Trophoblast cell (in vitro differentiated cells and primary cell): ENCODE results near the gene VSX2.

Experiments
- DNase-seq, 2 donors: peaks; one replicate each; pipeline ENCODE4 v3.0.0-alpha.2; 2016
- H2AFZ ChIP-seq: 2 replicates; pipeline ENCODE4 v1.6.1; 2013; ENCODE audit warnings: low read length, moderate library complexity, mild to moderate bottlenecking; ENCODE audit not compliant: insufficient read depth, poor library complexity
- H2AK5ac ChIP-seq: 2 replicates; pipeline ENCODE4 v1.6.1; 2013; ENCODE audit warnings: mild to moderate bottlenecking, low read length
- H2BK120ac ChIP-seq: 2 replicates; pipeline ENCODE4 v1.6.1; 2013; ENCODE audit warnings: low read length, mild to moderate bottlenecking, moderate library complexity; ENCODE audit not compliant: insufficient read depth, poor library complexity
- H2BK12ac ChIP-seq: 2 replicates; pipeline ENCODE4 v1.6.1; 2013; ENCODE audit warnings: mild to moderate bottlenecking, low read length, moderate library complexity
- H2BK5ac ChIP-seq: 2 replicates; pipeline ENCODE4 v1.6.1; 2013; ENCODE audit warnings: low read length, low read depth, moderate library complexity, mild to moderate bottlenecking; ENCODE audit not compliant: poor library complexity
- H3K14ac ChIP-seq: 2 replicates; pipeline ENCODE4 v1.6.1; 2013; ENCODE audit warnings: mild to moderate bottlenecking, low read length
- H3K18ac ChIP-seq: 2 replicates; pipeline ENCODE4 v1.6.1; 2013; ENCODE audit warnings: mild to moderate bottlenecking, low read length
- H3K23ac ChIP-seq: 2 replicates; pipeline ENCODE4 v1.6.1; 2013; ENCODE audit warnings: low read length
- H3K27ac ChIP-seq: 2 replicates; pipeline ENCODE4 v1.5.1; 2013; ENCODE audit warnings: low read depth, mild to moderate bottlenecking, inconsistent platforms, low read length, moderate library complexity
- H3K27me3 ChIP-seq: 2 replicates; pipeline ENCODE4 v1.6.1; 2013; ENCODE audit warnings: inconsistent platforms, mild to moderate bottlenecking, low read length, moderate library complexity; ENCODE audit not compliant: insufficient read depth
- H3K36me3 ChIP-seq, 2 experiments: 1 replicate in 1 of 2; 2 replicates in 1 of 2; pipeline ENCODE4 v1.6.1; 2013; ENCODE audit warnings: low read length in 2 of 2, mild to moderate bottlenecking in 2 of 2, moderate library complexity in 1 of 2; ENCODE audit not compliant: insufficient read depth in 2 of 2, control insufficient read depth in 1 of 2
- H3K4ac ChIP-seq: 2 replicates; pipeline ENCODE4 v1.6.1; 2013; ENCODE audit warnings: low read depth, mild to moderate bottlenecking, low read length, moderate library complexity
- H3K4me1 ChIP-seq, 2 experiments: 1 replicate in 1 of 2; 2 replicates in 1 of 2; pipeline ENCODE4 v1.6.1; 2013; ENCODE audit warnings: low read length in 2 of 2, mild to moderate bottlenecking in 2 of 2, moderate library complexity in 1 of 2; ENCODE audit not compliant: insufficient read depth in 2 of 2, control insufficient read depth in 1 of 2
- H3K4me2 ChIP-seq: 2 replicates; pipeline ENCODE4 v1.6.1; 2013; ENCODE audit warnings: inconsistent platforms, mild to moderate bottlenecking, low read length, moderate library complexity
- H3K4me3 ChIP-seq: 2 replicates; pipeline ENCODE4 v1.5.1; 2013; ENCODE audit warnings: mild to moderate bottlenecking, low read depth, low read length, inconsistent platforms
- H3K79me1 ChIP-seq: one replicate; pipeline ENCODE4 v1.6.1; 2013; ENCODE audit warnings: low read length
- H3K79me2 ChIP-seq: 2 replicates; pipeline ENCODE4 v1.6.1; 2013; ENCODE audit warnings: low read length, mild to moderate bottlenecking; ENCODE audit not compliant: control insufficient read depth, insufficient read depth, poor library complexity
- H3K9ac ChIP-seq: 2 replicates; pipeline ENCODE4 v1.6.1; 2013; ENCODE audit warnings: mild to moderate bottlenecking, low read length
- H3K9me3 ChIP-seq: 2 replicates; pipeline ENCODE4 v1.6.1; 2013; ENCODE audit warnings: low read depth, mild to moderate bottlenecking, control low read depth, inconsistent platforms, low read length; ENCODE audit not compliant: insufficient read depth
- H4K12ac ChIP-seq: 2 replicates; pipeline ENCODE4 v1.6.1; 2013; ENCODE audit warnings: low read depth, mild to moderate bottlenecking, low read length, moderate library complexity
- H4K8ac ChIP-seq: 2 replicates; pipeline ENCODE4 v1.6.1; 2013; ENCODE audit warnings: low read depth, mild to moderate bottlenecking, low read length, moderate library complexity
- H4K91ac ChIP-seq: one replicate; pipeline ENCODE4 v1.6.1; 2013; ENCODE audit warnings: low read depth, mild to moderate bottlenecking, low read length, moderate library complexity
- WGBS: extraction: QIAGEN DNeasy Blood & Tissue Kit; methylation state at CpG from one replicate; pipeline ENCODE4 v1.1.7; 2013; ENCODE audit warnings: missing lambda C conversion rate; ENCODE audit not compliant: insufficient read length, insufficient coverage; ENCODE audit errors: extremely low coverage; 5-methylcytosine and 5-hydroxymethylcytosine counted together

Gene VSX2

GRCh38 chr14:74296037-74296467 lies 56.8 kb downstream of the VSX2 start:
- peaks cover 45 to 58% of the 10 kb centered on the region in 2 experiments for H3K36me3 ChIP-seq
- H2BK5ac ChIP-seq, result no peak overlapping the region
- no peak overlapping the region for H3K27ac ChIP-seq
- no peak overlapping the region for H2AK5ac ChIP-seq
- no peak overlapping the region for H4K12ac ChIP-seq
- H3K4me2 ChIP-seq, result no peak overlapping the region
- no peaks in the 10 kb centered on the region for H3K79me1 ChIP-seq
- H4K8ac ChIP-seq, result no peak overlapping the region
- H3K14ac ChIP-seq, result no peak overlapping the region
- no peak overlapping the region for H2BK120ac ChIP-seq
- no peak overlapping the region for H3K9ac ChIP-seq
- no peak for DNase-seq
- no peak overlapping the region for H2AFZ ChIP-seq
- no peak overlapping the region for H3K23ac ChIP-seq
- H3K4me3 ChIP-seq, result no peak overlapping the region
- H3K79me2 ChIP-seq, result peaks cover under 1% of the 10 kb centered on the region
- no peak overlapping the region for H4K91ac ChIP-seq
- WGBS, result no CpG with 5 or more reads among the region's 9 CpGs
- no peak overlapping the region for H3K4ac ChIP-seq
- H2BK12ac ChIP-seq, result no peak overlapping the region
- H3K18ac ChIP-seq, result no peak overlapping the region
- H3K9me3 ChIP-seq, result peaks cover 1% of the 10 kb centered on the region
- H3K27me3 ChIP-seq, result no peaks in the 10 kb centered on the region
- peaks cover 0 to 3% of the 10 kb centered on the region in 2 experiments for H3K4me1 ChIP-seq

- Histone ChIP-seq H3K36me3 (peaks cover 33 to 41% of the 10 kb centered on the region in 2 experiments), H3K79me2 (peaks cover 8% of the 10 kb centered on the region), H3K4me1 (peaks cover 0 to 9% of the 10 kb centered on the region in 2 experiments), H3K18ac (no peak overlapping the region), H3K9me3 (peaks cover 1% of the 10 kb centered on the region), H3K4ac (no peak overlapping the region), H2AFZ (no peak overlapping the region), H2AK5ac (no peak overlapping the region), H3K14ac (no peak overlapping the region), H2BK120ac (no peak overlapping the region), H4K12ac (no peak overlapping the region), H3K23ac (no peak overlapping the region), H2BK12ac (no peak overlapping the region), H4K8ac (no peak overlapping the region), H3K4me2 (no peak overlapping the region), H3K4me3 (no peak overlapping the region), H2BK5ac (no peak overlapping the region), H3K27ac (no peak overlapping the region), H4K91ac (no peak overlapping the region), H3K9ac (no peak overlapping the region), H3K27me3 (no peaks in the 10 kb centered on the region), H3K79me1 (peaks cover 4% of the 10 kb centered on the region)
- DNase-seq, result no peak
- no CpG with 5 or more reads among the region's 10 CpGs for WGBS
These were observed 58.7 kb downstream of the VSX2 start for GRCh38 chr14:74297986-74298385.

GRCh38 chr14:74299061-74299545 lies 59.9 kb downstream of the VSX2 start:
- Histone ChIP-seq H3K9me3 (peaks cover 1% of the 10 kb centered on the region), H3K18ac (no peak overlapping the region), H3K27me3 (no peaks in the 10 kb centered on the region), H3K4ac (no peak overlapping the region), H2BK12ac (no peak overlapping the region), H3K4me1 (peaks cover 0 to 7% of the 10 kb centered on the region in 2 experiments), H4K12ac (no peak overlapping the region), H3K27ac (no peak overlapping the region), H3K79me1 (peaks cover 4% of the 10 kb centered on the region), H3K4me2 (no peak overlapping the region), H4K91ac (no peak overlapping the region), H3K14ac (no peak overlapping the region), H2AFZ (no peak overlapping the region), H2BK5ac (no peak overlapping the region), H2BK120ac (no peak overlapping the region), H2AK5ac (no peak overlapping the region), H3K36me3 (peaks cover 32 to 40% of the 10 kb centered on the region in 2 experiments), H4K8ac (no peak overlapping the region), H3K23ac (no peak overlapping the region), H3K4me3 (no peak overlapping the region), H3K9ac (no peak overlapping the region), H3K79me2 (peaks cover 8% of the 10 kb centered on the region)
- no CpG with 5 or more reads among the region's 10 CpGs for WGBS
- DNase-seq, result peak; percentile 16 to 27

- H3K4me1 ChIP-seq, result peaks cover 0 to 7% of the 10 kb centered on the region in 2 experiments
- WGBS, result no CpG with 5 or more reads among the region's 22 CpGs
- peak overlapping the region; percentile 78 for H3K4me2 ChIP-seq
- no peak overlapping the region for H2BK5ac ChIP-seq
- H3K79me1 ChIP-seq, result peaks cover 4% of the 10 kb centered on the region
- H3K23ac ChIP-seq, result no peak overlapping the region
- H3K4ac ChIP-seq, result peak overlapping the region; percentile 38
- no peaks in the 10 kb centered on the region for H3K27me3 ChIP-seq
- H4K91ac ChIP-seq, result no peak overlapping the region
- H4K12ac ChIP-seq, result no peak overlapping the region
- H3K9ac ChIP-seq, result no peak overlapping the region
- no peak overlapping the region for H3K18ac ChIP-seq
- H3K4me3 ChIP-seq, result peak overlapping the region; percentile 18
- no peak overlapping the region for H3K27ac ChIP-seq
- H3K9me3 ChIP-seq, result no peaks in the 10 kb centered on the region
- H2AK5ac ChIP-seq, result no peak overlapping the region
- H2BK12ac ChIP-seq, result no peak overlapping the region
- no peak overlapping the region for H4K8ac ChIP-seq
- no peak overlapping the region for H2BK120ac ChIP-seq
- H3K79me2 ChIP-seq, result peaks cover 8% of the 10 kb centered on the region
- DNase-seq, result no peak
- H2AFZ ChIP-seq, result no peak overlapping the region
- no peak overlapping the region for H3K14ac ChIP-seq
- peaks cover 17 to 20% of the 10 kb centered on the region in 2 experiments for H3K36me3 ChIP-seq
These were observed 62.4 kb downstream of the VSX2 start for GRCh38 chr14:74301594-74302151.
